Ovary (tissue), 9 donors: ENCODE results near the gene LRRC49. TPM values are rescaled to one million over a fixed set of nuclear protein-coding genes. Genes with fewer than 3 reads are reported as not detected.
"Not testable (repeated sequence)": the region's sequence is repeated elsewhere in the genome, so short reads cannot be mapped to it uniquely, and the experiment has no call there.

ENCODE experiments used
- DNase-seq, 5 donors: peaks; one replicate each; pipeline ENCODE4 v3.0.0-alpha.2; 2019 to 2020
- H3K27ac ChIP-seq, 2 donors: fragments of 200-600 bp; one replicate each; pipeline versions ENCODE4 v1.5.1 to v1.8.0; 2019 to 2022
- H3K27me3 ChIP-seq: fragments of 200-600 bp; one replicate; pipeline ENCODE4 v1.8.0; 2022
- H3K36me3 ChIP-seq: fragments of 200-600 bp; sonication (generic); one replicate; pipeline ENCODE4 v1.5.1; 2019
- H3K4me1 ChIP-seq: one replicate; pipeline ENCODE4 v1.8.1; 2013; ENCODE audit warnings: mild to moderate bottlenecking, moderate library complexity; ENCODE audit not compliant: insufficient read depth
- H3K4me3 ChIP-seq: fragments of 200-600 bp; sonication (generic); one replicate; pipeline ENCODE4 v1.5.1; 2017
- H3K9me3 ChIP-seq, 2 donors: fragments of 200-600 bp in 1 of 2; sonication (generic) in 1 of 2; one replicate each; pipeline versions ENCODE4 v1.5.1 to v1.8.1; 2013 to 2019; ENCODE audit warnings: mild to moderate bottlenecking in 1 of 2, moderate library complexity in 1 of 2
- CTCF ChIP-seq, 3 donors: fragments of 450-650 bp in 2 of 3; fragments of 200-600 bp in 1 of 3; IDR thresholded peaks; one replicate each; pipeline versions ENCODE4 v1.5.1 to v1.8.0; 2016 to 2022; ENCODE audit warnings: antibody characterized with exemption in 3 of 3, mild to moderate bottlenecking in 1 of 3
- EP300 ChIP-seq: sonication (generic); formaldehyde crosslinking; IDR thresholded peaks from one replicate; pipeline ENCODE4 v1.6.1; 2017; ENCODE audit warnings: antibody characterized with exemption
- POLR2A ChIP-seq: fragments of 450-650 bp; IDR thresholded peaks from one replicate; pipeline ENCODE4 v1.6.1; 2017; ENCODE audit warnings: antibody characterized with exemption, mild to moderate bottlenecking, moderate library complexity
- whole genome bisulfite sequencing, 3 donors: extraction: QIAGEN DNeasy Blood & Tissue Kit in 1 of 3; methylation state at CpG; one replicate each; pipeline versions ENCODE4 v1.1.5 to v1.1.7; 2013 to 2017; 5-methylcytosine and 5-hydroxymethylcytosine counted together
- intact Hi-C, 4 donors: fragments of 100-400 bp; cut with DNase I; formaldehyde crosslinking; loops; one replicate each; pipeline versions ENCODE4 v1.11.0 to v1.15.1; 2022 to 2023
- polyA plus RNA-seq, 2 donors: library from polyadenylated mRNA; stranded (reverse); fragments of 200-250 nt in 1 of 2; fragments of 350-450 nt in 1 of 2; fragmentation: Illumina TruSeq in 1 of 2; extraction: RNeasy Lipid Tissue Mini Kit (QIAGEN cat#74804) in 1 of 2; gene quantifications; one replicate each; pipeline ENCODE4 v1.2.3, GENCODE V29; 2013 to 2014
- total RNA-seq, 7 donors: library from RNA; depleted of rRNA in 2 of 7; stranded (reverse); fragments of >200 nt in 2 of 7; fragmentation: NEBNext Ultra II Directional in 3 of 7; extraction: Animal tissue kit (Norgen Biotek cat#: 25700) in 3 of 7; gene quantifications; one replicate each; pipeline versions ENCODE4 v1.1.0 to v1.2.4, GENCODE V29; 2016 to 2023
- donor health status: DM: no; HTN: no; CAD: no; lungs with moderate emphysema.
- donor health status: DM: no; HTN: no; CAD: no.
- donor health status: Bipolar disorder and iron deficiency.
- donor health status: DM: yes; HTN: yes; CAD: no.
- donor health status: DM: no; HTN: no; CAD: no.
- donor health status: DM: yes; HTN: yes; CAD: no.

The LRRC49 gene
- total and polyA plus RNA-seq, 9 donors, result 11.9 to 34.6 (median 16.1) TPM

- no peaks in the 10 kb centered on the region for H3K4me1 ChIP-seq
- no peak for DNase-seq
- no peaks in the 10 kb centered on the region for H3K9me3 ChIP-seq
- TF ChIP-seq POLR2A, result no peak
- WGBS, 3 donors, result 38 to 48% (median 42%) methylated on average over 1 of the region's 1 CpG
- H3K27ac ChIP-seq, result no peak overlapping the region
- no peaks in the 10 kb centered on the region for H3K27me3 ChIP-seq
- intact Hi-C loops, result no loop called here
- no peak overlapping the region for H3K4me3 ChIP-seq
- no peaks in the 10 kb centered on the region for H3K36me3 ChIP-seq
Observed at GRCh38 chr15:71043373-71043772, 150.7 kb downstream of the LRRC49 start.

GRCh38 chr15:71044006-71044405, 151.4 kb downstream of the LRRC49 start:
- WGBS, 3 donors, result 78 to 89% (median 82%) methylated on average over 1 of the region's 1 CpG
- Histone ChIP-seq H3K4me3 (no peak overlapping the region), H3K4me1 (no peaks in the 10 kb centered on the region), H3K36me3 (no peaks in the 10 kb centered on the region), H3K27me3 (no peaks in the 10 kb centered on the region), H3K9me3 (no peaks in the 10 kb centered on the region), H3K27ac (no peak overlapping the region)
- no peak for DNase-seq
- no peak for TF ChIP-seq CTCF (IDR thresholded peaks at IDR 0.05)
- TF ChIP-seq POLR2A, result no peak
- no peak for TF ChIP-seq EP300
- intact Hi-C loops, result no loop called here

- H3K27ac ChIP-seq, H3K36me3 ChIP-seq, H3K27me3 ChIP-seq, H3K4me3 ChIP-seq, DNase-seq, intact Hi-C loops, H3K9me3 ChIP-seq, H3K4me1 ChIP-seq: not testable (repeated sequence)
- 49 to 99% (median 49%) methylated on average over 2 of the region's 2 CpGs for WGBS, 3 donors
Observed at GRCh38 chr15:71046146-71046545, 153.5 kb downstream of the LRRC49 start.

- no peaks in the 10 kb centered on the region for H3K27me3 ChIP-seq
- H3K9me3 ChIP-seq, result no peaks in the 10 kb centered on the region
- H3K4me1 ChIP-seq, result no peaks in the 10 kb centered on the region
- no peak overlapping the region for H3K27ac ChIP-seq
- TF ChIP-seq EP300 (no peak), POLR2A (no peak)
- intact Hi-C loops, result no loop called here
- no peak overlapping the region for H3K4me3 ChIP-seq
- no peak for DNase-seq
- H3K36me3 ChIP-seq, result no peaks in the 10 kb centered on the region
- 44 to 61% (median 48%) methylated on average over 2 of the region's 2 CpGs for WGBS, 3 donors
Observed at GRCh38 chr15:71048913-71049675, 156.5 kb downstream of the LRRC49 start.

- H3K9me3 ChIP-seq, result no peaks in the 10 kb centered on the region
- no peaks in the 10 kb centered on the region for H3K4me1 ChIP-seq
- H3K36me3 ChIP-seq, result no peaks in the 10 kb centered on the region
- H3K27ac ChIP-seq, result no peak overlapping the region
- no peak for TF ChIP-seq EP300
- TF ChIP-seq POLR2A, result no peak
- TF ChIP-seq CTCF (IDR thresholded peaks at IDR 0.05), result no peak
- no peak overlapping the region for H3K4me3 ChIP-seq
- no peak for DNase-seq
- no peaks in the 10 kb centered on the region for H3K27me3 ChIP-seq
- intact Hi-C loops, result no loop called here
- WGBS, 3 donors, result 85 to 93% (median 93%) methylated on average over 3 of the region's 3 CpGs
Observed at GRCh38 chr15:71049706-71050422, 157.2 kb downstream of the LRRC49 start.

- intact Hi-C loops, result no loop called here
- no peaks in the 10 kb centered on the region for H3K36me3 ChIP-seq
- H3K9me3 ChIP-seq, result no peaks in the 10 kb centered on the region
- H3K27ac ChIP-seq, result no peak overlapping the region
- DNase-seq, result no peak
- 72 to 76% (median 74%) methylated on average over 4 of the region's 4 CpGs for WGBS, 3 donors
- H3K4me1 ChIP-seq, result no peaks in the 10 kb centered on the region
- TF ChIP-seq EP300 (no peak), POLR2A (no peak), CTCF (IDR thresholded peaks at IDR 0.05) (no peak)
- no peaks in the 10 kb centered on the region for H3K27me3 ChIP-seq
- H3K4me3 ChIP-seq, result no peak overlapping the region
Observed at GRCh38 chr15:71050461-71050860, 157.8 kb downstream of the LRRC49 start.
